SU-DHL-6 (cell line): ENCODE data around the gene GCHFR.

Experiments
- H2AFZ ChIP-seq: fragments of 200-600 bp; sonication (generic); 2 replicates; pipeline ENCODE4 v1.6.1; 2014; ENCODE audit warnings: low read depth, mild to moderate bottlenecking, moderate library complexity, mixed read lengths, antibody characterized with exemption, low read length; ENCODE audit not compliant: severe bottlenecking
- H3F3A ChIP-seq: fragments of 200-600 bp; shearing (Covaris generic); 2 replicates; pipeline ENCODE4 v1.6.0; 2016; ENCODE audit warnings: antibody characterized with exemption, mild to moderate bottlenecking; ENCODE audit not compliant: insufficient read depth
- H3K27ac ChIP-seq: fragments of 200-600 bp; sonication (generic); 2 replicates; pipeline ENCODE4 v1.5.1; 2016; ENCODE audit warnings: low read depth, mild to moderate bottlenecking, low read length, moderate library complexity, mixed read lengths
- H3K27me3 ChIP-seq: fragments of 200-600 bp; sonication (generic), shearing (Covaris generic); 2 replicates; pipeline ENCODE4 v1.6.0; 2014; ENCODE audit warnings: mild to moderate bottlenecking, low read length
- H3K36me3 ChIP-seq: fragments of 200-600 bp; sonication (generic); 2 replicates; pipeline ENCODE4 v1.6.1; 2014; ENCODE audit warnings: mild to moderate bottlenecking, low read length, mixed read lengths
- H3K4me2 ChIP-seq: fragments of 300-600, 200-600 bp; shearing (Covaris generic), sonication (generic); 2 replicates; pipeline ENCODE4 v1.6.0; 2014; ENCODE audit warnings: low read length, low read depth, mild to moderate bottlenecking; ENCODE audit not compliant: poor library complexity, severe bottlenecking
- H3K4me3 ChIP-seq: fragments of 200-600 bp; sonication (generic); 2 replicates; pipeline ENCODE4 v1.5.1; 2014; ENCODE audit warnings: antibody characterized with exemption, low read length, mild to moderate bottlenecking, mixed read lengths; ENCODE audit not compliant: insufficient read depth, poor library complexity, severe bottlenecking
- H3K79me2 ChIP-seq: fragments of 200-600 bp; sonication (generic); 2 replicates; pipeline ENCODE4 v1.6.1; 2014; ENCODE audit warnings: mild to moderate bottlenecking, low read length, moderate library complexity; ENCODE audit not compliant: insufficient read depth
- H3K9ac ChIP-seq: fragments of 200-600 bp; sonication (generic); 2 replicates; pipeline ENCODE4 v1.7.0; 2014; ENCODE audit warnings: mild to moderate bottlenecking, low read length
- H3K9me2 ChIP-seq: fragments of 200-600 bp; sonication (generic); replicated peaks from 2 replicates; pipeline ENCODE4 v1.6.1; 2014; ENCODE audit warnings: low read length; ENCODE audit not compliant: insufficient read depth
- H3K9me3 ChIP-seq: fragments of 200-600 bp; sonication (generic); 2 replicates; pipeline ENCODE4 v1.6.1; 2014; ENCODE audit warnings: low read length, mixed read lengths; ENCODE audit not compliant: insufficient read depth
- H4K20me1 ChIP-seq: fragments of 200-600 bp; sonication (generic); 2 replicates; pipeline ENCODE4 v1.6.1; 2014; ENCODE audit warnings: low read depth, mild to moderate bottlenecking, antibody characterized with exemption, low read length, moderate library complexity, mixed read lengths
- CTCF ChIP-seq: fragments of 200-600 bp; sonication (generic); IDR thresholded peaks from one replicate; pipeline ENCODE4 v1.5.1; 2017; ENCODE audit warnings: antibody characterized with exemption, mild to moderate bottlenecking, low read length, moderate library complexity; ENCODE audit not compliant: insufficient read depth, poor library complexity, severe bottlenecking
- EZH2phosphoT487 ChIP-seq: fragments of 200-600 bp; sonication (generic), shearing (Covaris generic); conservative IDR thresholded peaks from 2 replicates; pipeline ENCODE4 v1.6.1; 2018; ENCODE audit warnings: mild to moderate bottlenecking, antibody characterized with exemption, low read length, moderate library complexity, mixed read lengths

The GCHFR gene

DNA sequence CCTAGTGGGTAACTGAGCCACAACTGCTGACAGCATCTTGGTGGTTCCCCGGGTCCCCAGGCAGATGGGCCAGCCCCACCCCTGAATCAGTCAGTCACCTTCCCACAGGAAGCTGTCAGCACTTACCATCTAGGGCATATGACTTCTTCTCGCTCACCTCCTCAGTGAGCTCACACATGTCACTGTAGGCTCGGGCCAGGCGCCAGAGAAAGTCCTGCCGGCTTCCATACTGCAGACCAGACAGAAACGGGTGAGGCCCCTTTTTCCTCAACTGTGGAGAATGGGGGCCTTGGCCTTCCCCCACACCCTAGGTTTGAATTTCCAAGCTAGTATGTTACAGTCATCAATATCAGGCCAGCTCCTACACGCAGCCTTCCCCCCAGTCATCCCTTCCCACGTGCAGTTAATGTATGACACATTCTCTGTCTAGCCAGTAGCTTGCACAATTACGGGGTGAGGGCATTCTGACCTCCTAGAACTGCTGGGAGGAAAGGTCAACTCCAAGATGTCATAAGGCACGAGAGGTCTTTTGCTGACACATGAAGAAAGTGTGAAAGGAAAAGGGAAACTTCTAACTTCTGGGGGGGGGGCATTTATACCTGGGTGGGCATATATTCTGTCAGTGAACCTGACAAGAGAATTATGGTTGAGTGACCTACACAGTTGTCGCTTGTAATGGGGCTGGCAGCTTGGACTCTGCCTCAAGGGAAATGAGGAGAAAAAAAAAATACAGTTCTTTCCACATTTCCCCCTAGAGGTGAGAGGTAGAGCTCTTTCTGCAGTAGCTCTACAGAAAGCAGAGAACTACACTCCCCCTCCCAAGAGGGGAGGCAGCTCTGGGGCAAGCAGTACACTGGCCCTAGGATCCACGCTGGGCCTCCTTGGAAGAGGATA lies 19.7 kb upstream of the GCHFR start:
- Histone ChIP-seq H3K79me2 (no peaks in the 10 kb centered on the region), H3K36me3 (no peaks in the 10 kb centered on the region), H3F3A (0 out of 2 replicates have a peak, but pooled peaks cover 4% of the 10 kb centered on the region), H3K27me3 (no peaks in the 10 kb centered on the region), H3K4me3 (no peak overlapping the region), H3K4me2 (no peak overlapping the region), H3K27ac (no peak overlapping the region), H3K9me3 (no peaks in the 10 kb centered on the region), H3K9ac (no peak overlapping the region), H4K20me1 (no peaks in the 10 kb centered on the region), H2AFZ (no peak overlapping the region), H3K9me2 (no peaks in the 10 kb centered on the region)
- TF ChIP-seq CTCF, result no peak
- TF ChIP-seq EZH2phosphoT487, result no peak

GRCh38 chr15:40744815-40745152 lies 19.1 kb upstream of the GCHFR start:
- Histone ChIP-seq H3K4me3 (no peak overlapping the region), H3K36me3 (no peaks in the 10 kb centered on the region), H3K4me2 (no peak overlapping the region), H4K20me1 (no peaks in the 10 kb centered on the region), H3K9me3 (no peaks in the 10 kb centered on the region), H3K79me2 (no peaks in the 10 kb centered on the region), H3K9ac (no peak overlapping the region), H3F3A (0 out of 2 replicates have a peak, but pooled peaks cover 4% of the 10 kb centered on the region), H3K27me3 (no peaks in the 10 kb centered on the region), H2AFZ (no peak overlapping the region), H3K27ac (no peak overlapping the region), H3K9me2 (no peaks in the 10 kb centered on the region)
- TF ChIP-seq EZH2phosphoT487 (no peak), CTCF (no peak)

DNA sequence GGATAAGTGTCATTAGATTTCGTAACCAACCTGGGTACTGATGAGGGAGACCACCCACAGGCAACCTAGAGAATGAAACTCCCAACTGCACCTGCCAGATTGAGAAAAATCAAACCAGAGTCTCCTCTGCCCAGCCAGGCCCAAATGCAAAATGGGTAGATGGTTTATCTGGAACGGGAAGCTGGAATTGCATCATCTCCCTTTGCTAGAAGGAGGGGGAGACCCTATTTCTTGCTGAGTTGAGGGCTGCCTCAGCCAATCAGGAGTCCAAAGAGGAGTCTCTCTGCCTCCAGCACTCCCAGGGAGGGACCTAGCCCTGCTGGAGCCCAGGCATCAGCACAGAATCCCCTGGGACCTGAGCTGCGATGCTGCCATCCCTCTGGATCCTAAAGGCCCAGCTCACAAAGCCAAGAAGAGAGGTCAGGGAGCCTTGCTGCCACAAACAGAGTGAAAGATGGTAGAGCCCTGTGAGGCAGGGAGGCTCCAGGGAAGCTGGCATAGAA lies 16.9 kb upstream of the GCHFR start:
- Histone ChIP-seq H3K4me3 (no peak overlapping the region), H3K27me3 (no peaks in the 10 kb centered on the region), H3K4me2 (no peak overlapping the region), H3K36me3 (peaks cover 5% of the 10 kb centered on the region; the same call in 1 of the 2 replicates), H4K20me1 (no peaks in the 10 kb centered on the region), H3K27ac (no peak overlapping the region), H3K9me3 (no peaks in the 10 kb centered on the region), H3K9me2 (no peaks in the 10 kb centered on the region), H3F3A (0 out of 2 replicates have a peak, but pooled peaks cover 4% of the 10 kb centered on the region), H2AFZ (no peak overlapping the region), H3K9ac (no peak overlapping the region), H3K79me2 (peaks cover 13% of the 10 kb centered on the region)
- TF ChIP-seq CTCF, result no peak
- TF ChIP-seq EZH2phosphoT487, result no peak
